GM03348 (cell line): ENCODE data around the gene MUC5AC.
"Not testable (repeated sequence)": the region's sequence is repeated elsewhere in the genome, so short reads cannot be mapped to it uniquely, and the experiment has no call there.

ENCODE experiments used
- DNase-seq: peaks from one replicate; pipeline ENCODE4 v3.0.0; 2012; ENCODE audit warnings: low spot score

MUC5AC gene

DNA sequence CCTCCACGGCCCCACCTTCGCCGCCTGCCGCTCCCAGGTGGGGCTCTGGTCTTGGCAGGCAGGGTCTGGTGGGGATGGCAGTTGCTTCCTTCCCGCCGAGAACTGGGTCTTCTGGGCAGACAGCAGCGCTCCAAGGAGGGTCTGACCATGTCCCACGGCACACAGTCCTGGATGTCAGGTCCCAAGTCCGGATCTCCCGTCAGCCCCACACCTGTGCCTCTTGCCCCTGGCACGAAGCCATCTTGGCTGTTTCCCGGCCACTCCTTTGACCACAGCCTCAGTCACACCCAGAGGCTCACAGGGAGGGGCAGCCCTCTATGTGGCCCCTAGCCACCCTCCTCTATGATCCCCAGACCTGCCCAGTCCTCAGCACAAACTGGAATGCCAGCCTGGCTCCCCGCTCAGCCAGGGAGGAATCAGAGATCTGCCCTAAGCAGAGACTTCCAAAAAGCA is 79.4 kb downstream of the MUC5AC start:
- DNase-seq, result no peak

DNA sequence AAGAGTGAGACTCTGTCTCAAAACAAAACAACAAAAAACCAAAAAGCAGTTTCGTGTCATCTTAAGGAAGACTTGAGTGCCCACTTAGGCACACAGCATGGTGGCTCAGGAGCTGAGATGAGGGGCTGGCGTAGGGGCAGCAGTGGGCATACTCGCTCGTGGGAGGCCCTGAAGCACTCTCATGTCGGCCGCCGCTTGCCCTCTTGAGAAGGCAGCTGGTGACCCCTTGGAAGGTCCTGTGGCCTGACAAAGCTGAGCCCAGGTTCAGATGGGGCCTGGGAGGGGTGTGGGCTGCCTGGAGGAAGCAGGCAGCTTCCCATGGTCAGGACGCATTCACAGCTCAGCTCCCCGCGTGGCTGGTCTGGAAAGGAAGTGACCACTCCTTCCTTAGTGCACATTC is 80.1 kb downstream of the MUC5AC start:
- DNase-seq, result no peak

DNA sequence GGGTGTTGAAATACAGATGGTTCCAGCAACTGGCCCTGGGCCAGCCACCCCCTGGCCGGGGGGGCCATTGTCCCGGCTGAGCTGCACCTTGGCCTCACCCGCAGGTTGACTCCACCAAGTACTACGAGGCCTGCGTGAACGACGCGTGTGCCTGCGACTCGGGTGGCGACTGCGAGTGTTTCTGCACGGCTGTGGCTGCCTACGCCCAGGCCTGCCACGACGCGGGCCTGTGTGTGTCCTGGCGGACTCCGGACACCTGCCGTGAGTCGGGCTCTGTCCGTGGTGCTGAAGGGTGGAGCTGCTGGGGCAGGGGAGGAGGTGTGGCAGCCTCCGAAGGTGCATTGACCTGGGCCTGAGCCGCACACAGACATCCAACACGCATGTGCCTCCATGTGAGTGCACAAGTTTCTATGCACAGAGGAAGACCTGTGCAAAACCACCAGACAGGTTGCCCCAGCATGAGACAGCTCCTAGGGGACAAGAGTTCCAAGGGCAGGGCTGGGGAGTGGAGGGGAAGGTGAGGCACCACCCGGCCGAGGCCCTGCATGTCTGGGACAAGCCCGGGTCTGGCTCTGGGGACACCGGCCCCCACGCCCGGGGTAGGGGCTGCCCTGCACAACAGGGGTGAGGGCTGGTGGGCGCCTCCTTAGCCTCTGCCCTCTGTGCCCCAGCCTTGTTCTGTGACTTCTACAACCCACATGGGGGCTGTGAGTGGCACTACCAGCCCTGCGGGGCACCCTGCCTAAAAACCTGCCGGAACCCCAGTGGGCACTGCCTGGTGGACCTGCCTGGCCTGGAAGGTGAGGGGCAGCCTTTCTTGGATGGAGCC is 81.2 kb downstream of the MUC5AC start:
- no peak for DNase-seq

DNA sequence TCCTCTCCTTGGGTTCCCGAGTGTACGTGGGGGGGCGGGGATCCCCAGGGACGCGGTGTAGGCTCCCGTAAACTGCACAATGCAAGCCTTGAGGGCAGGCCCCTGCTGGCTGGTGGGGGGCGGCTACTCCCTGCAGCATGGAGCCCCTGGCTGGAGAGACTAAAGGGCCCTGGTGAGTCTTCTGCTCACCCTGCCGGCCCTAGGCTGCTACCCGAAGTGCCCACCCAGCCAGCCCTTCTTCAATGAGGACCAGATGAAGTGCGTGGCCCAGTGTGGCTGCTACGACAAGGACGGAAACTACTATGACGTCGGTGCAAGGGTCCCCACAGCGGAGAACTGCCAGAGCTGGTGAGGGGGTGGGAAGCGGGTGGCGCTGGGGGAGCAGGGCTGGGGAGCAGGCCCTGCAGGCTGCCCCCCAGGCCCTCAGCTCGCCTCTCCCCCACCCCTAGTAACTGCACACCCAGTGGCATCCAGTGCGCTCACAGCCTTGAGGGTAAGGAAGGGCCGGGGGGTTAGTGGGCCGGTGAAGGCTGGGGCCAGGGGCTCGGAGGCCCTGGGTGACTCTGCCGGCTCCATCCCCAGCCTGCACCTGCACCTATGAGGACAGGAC is 81.9 kb downstream of the MUC5AC start:
- DNase-seq, result no peak

DNA sequence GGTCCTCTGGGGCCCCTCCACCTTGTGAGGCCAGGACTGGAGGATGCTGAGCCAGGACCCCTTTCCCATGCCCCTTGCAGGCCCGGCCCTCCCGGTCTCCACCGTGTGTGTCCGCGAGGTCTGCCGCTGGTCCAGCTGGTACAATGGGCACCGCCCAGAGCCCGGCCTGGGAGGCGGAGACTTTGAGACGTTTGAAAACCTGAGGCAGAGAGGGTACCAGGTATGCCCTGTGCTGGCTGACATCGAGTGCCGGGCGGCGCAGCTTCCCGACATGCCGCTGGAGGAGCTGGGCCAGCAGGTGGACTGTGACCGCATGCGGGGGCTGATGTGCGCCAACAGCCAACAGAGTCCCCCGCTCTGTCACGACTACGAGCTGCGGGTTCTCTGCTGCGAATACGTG is 83.0 kb downstream of the MUC5AC start:
- no peak for DNase-seq

DNA sequence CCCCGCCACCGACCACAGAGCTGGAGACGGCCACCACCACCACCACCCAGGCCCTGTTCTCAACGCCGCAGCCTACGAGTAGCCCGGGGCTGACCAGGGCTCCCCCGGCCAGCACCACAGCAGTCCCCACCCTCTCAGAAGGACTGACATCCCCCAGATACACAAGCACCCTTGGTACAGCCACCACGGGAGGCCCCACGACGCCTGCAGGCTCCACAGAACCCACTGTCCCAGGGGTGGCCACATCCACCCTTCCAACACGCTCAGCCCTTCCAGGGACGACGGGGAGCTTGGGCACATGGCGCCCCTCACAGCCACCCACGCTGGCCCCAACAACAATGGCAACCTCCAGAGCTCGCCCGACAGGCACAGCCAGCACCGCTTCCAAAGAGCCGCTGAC is 84.0 kb downstream of the MUC5AC start:
- DNase-seq, result no peak

DNA sequence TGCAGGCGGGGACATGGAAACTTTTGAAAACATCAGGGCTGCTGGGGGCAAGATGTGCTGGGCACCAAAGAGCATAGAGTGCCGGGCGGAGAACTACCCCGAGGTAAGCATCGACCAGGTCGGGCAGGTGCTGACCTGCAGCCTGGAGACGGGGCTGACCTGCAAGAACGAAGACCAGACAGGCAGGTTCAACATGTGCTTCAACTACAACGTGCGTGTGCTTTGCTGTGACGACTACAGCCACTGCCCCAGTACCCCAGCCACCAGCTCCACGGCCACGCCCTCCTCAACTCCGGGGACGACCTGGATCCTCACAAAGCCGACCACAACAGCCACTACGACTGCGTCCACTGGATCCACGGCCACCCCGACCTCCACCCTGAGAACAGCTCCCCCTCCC is 84.5 kb downstream of the MUC5AC start:
- no peak for DNase-seq

DNA sequence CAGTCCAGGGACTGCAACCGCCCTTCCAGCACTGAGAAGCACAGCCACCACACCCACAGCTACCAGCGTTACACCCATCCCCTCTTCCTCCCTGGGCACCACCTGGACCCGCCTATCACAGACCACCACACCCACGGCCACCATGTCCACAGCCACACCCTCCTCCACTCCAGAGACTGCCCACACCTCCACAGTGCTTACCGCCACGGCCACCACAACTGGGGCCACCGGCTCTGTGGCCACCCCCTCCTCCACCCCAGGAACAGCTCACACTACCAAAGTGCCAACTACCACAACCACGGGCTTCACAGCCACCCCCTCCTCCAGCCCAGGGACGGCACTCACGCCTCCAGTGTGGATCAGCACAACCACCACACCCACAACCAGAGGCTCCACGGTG is 85.0 kb downstream of the MUC5AC start:
- not testable (repeated sequence) for DNase-seq

DNA sequence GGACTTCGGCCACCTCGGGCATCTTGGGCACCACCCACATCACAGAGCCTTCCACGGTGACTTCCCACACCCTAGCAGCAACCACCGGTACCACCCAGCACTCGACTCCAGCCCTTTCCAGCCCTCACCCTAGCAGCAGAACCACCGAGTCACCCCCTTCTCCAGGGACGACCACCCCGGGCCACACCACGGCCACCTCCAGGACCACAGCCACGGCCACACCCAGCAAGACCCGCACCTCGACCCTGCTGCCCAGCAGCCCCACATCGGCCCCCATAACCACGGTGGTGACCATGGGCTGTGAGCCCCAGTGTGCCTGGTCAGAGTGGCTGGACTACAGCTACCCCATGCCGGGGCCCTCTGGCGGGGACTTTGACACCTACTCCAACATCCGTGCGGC is 85.8 kb downstream of the MUC5AC start:
- not testable (repeated sequence) for DNase-seq

DNA sequence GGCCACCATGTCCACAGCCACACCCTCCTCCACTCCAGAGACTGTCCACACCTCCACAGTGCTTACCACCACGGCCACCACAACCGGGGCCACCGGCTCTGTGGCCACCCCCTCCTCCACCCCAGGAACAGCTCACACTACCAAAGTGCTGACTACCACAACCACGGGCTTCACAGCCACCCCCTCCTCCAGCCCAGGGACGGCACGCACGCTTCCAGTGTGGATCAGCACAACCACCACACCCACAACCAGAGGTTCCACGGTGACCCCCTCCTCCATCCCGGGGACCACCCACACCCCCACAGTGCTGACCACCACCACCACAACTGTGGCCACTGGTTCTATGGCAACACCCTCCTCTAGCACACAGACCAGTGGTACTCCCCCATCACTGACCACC is 86.8 kb downstream of the MUC5AC start:
- not testable (repeated sequence) for DNase-seq

DNA sequence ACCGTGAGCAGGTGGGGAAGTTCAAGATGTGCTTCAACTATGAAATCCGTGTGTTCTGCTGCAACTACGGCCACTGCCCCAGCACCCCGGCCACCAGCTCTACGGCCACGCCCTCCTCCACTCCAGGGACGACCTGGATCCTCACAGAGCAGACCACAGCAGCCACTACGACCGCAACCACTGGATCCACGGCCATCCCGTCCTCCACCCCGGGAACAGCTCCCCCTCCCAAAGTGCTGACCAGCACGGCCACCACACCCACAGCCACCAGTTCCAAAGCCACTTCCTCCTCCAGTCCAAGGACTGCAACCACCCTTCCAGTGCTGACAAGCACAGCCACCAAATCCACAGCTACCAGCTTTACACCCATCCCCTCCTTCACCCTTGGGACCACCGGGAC is 88.0 kb downstream of the MUC5AC start:
- not testable (repeated sequence) for DNase-seq

DNA sequence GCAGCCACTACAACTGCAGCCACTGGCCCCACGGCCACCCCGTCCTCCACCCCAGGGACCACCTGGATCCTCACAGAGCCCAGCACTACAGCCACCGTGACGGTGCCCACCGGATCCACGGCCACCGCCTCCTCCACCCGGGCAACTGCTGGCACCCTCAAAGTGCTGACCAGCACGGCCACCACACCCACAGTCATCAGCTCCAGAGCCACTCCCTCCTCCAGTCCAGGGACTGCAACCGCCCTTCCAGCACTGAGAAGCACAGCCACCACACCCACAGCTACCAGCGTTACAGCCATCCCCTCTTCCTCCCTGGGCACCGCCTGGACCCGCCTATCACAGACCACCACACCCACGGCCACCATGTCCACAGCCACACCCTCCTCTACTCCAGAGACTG is 88.5 kb downstream of the MUC5AC start:
- not testable (repeated sequence) for DNase-seq

DNA sequence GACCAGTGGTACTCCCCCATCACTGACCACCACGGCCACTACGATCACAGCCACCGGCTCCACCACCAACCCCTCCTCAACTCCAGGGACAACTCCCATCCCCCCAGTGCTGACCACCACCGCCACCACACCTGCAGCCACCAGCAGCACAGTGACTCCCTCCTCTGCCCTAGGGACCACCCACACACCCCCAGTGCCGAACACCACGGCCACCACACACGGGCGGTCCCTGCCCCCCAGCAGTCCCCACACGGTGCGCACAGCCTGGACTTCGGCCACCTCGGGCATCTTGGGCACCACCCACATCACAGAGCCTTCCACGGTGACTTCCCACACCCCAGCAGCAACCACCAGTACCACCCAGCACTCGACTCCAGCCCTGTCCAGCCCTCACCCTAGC is 89.3 kb downstream of the MUC5AC start:
- DNase-seq, result not testable (repeated sequence)

DNA sequence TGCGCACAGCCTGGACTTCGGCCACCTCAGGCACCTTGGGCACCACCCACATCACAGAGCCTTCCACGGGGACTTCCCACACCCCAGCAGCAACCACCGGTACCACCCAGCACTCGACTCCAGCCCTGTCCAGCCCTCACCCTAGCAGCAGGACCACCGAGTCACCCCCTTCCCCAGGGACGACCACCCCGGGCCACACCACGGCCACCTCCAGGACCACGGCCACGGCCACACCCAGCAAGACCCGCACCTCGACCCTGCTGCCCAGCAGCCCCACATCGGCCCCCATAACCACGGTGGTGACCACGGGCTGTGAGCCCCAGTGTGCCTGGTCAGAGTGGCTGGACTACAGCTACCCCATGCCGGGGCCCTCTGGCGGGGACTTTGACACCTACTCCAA is 91.2 kb downstream of the MUC5AC start:
- DNase-seq, result not testable (repeated sequence)

DNA sequence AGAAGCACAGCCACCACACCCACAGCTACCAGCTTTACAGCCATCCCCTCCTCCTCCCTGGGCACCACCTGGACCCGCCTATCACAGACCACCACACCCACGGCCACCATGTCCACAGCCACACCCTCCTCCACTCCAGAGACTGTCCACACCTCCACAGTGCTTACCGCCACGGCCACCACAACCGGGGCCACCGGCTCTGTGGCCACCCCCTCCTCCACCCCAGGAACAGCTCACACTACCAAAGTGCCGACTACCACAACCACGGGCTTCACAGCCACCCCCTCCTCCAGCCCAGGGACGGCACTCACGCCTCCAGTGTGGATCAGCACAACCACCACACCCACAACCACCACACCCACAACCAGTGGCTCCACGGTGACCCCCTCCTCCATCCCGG is 92.7 kb downstream of the MUC5AC start:
- not testable (repeated sequence) for DNase-seq
